Globus pallidus (tissue), 1 donor: Measurements from ENCODE around the gene KRT2.

ENCODE experiments used
- DNase-seq: peaks from one replicate; pipeline ENCODE4 v3.0.0-alpha.2; 2015; ENCODE audit warnings: low spot score

KRT2 gene

DNA sequence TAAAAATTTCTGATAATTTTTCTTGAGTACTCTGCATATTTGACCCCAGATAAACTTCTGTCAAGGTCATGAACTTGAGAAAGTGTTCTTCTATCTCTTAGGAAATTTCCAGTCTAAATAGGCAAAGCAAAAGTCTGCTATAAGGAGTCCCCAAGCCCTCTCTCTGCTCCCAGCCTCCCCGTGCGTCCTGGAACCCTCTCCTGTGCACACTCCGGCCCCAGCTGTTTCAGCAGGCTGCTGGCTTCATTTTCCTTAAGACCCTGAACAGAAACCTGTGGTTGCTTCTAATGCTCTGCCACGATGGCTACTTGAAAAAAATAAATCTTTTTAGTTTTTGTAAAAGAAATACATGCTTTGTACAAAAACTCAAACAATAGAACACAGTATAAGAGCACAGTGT lies 14.7 kb downstream of the KRT2 start:
- no peak for DNase-seq

DNA sequence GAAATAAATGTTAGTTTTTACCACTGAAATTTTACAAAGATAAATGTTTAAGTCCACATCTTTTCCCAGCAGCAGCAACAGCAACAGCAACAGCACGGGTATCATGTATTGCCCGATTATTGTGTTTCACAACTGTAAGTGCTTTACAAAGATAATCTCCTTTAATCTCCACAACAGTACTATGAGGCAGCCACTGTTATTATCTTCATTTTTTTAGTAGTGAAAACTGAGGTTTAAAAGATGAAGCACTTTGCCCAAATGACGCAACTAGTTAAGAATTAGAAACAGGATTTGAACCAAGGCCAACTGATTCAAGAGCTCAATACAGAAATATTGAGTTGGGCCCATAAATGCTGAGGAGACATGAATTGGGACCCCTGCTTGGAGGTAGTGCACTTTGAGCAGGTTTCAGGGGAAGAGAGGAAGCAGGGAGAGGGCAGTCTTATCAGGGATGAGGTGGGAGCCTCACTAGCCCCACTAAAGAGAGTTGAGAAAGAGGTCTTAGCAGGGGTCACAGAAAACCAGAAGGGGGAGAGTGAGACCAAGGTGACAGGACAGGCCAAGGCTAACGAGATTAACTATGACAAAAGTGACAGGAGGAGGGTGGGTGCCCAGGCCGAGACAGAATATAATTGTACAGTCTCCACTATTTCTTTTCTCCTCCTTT lies 15.3 kb downstream of the KRT2 start:
- DNase-seq, result no peak

DNA sequence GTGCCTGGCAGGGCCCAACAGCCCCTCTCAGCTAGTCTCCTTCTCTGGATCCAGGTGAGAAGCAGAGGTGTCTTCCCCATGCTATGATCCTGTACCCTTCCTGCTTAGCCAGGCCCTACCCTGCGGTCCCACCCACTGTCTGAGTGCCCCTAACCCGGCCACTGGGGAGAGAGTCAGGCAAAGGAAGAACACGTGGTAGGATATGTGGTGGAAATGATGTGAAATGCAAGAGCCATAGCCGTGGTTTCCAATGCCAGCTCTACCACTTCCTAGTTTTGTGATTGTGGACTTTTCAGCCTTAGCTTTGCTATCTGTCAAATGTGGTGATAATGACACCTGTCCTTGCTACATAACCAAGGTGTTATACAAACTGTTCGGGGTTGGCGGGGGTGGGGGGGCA lies 15.8 kb downstream of the KRT2 start:
- no peak for DNase-seq

DNA sequence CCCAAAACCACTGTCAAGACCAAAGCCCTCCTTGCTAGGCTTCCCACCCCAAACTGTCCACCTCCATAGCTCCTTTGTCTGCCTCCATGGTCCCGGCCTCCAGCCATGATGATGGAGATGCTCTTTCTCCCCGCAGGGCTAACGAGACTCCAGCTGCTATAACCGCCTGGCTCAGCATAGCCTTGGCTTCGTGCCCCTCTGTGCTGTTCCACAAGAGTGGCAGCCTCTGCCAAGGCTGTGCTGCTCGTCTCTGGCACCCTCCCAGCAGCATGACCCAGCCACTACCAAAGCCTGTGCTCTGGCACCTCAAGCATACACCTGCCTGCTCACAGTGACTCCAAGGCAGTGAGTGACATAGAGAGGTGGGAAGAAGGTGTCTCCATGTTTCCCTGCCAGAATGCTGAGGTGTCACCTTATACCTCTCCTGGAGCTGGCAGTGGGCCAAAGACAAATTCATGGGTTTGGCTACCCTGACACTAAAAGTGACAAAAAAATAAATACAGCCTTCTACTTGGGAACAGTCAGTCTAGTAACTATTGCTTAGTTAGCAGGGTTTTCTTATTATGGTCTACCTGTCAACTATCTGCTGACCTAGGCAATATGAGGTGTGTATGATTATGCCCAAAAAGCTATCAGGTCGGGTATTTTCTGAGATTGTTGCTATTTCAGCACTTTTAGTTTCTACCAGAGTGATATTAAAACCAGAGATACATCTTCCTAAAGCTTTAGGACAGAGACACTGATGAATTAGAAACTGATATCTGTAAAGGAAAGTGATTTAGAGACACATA lies 17.6 kb downstream of the KRT2 start:
- DNase-seq, result peak; percentile 85

DNA sequence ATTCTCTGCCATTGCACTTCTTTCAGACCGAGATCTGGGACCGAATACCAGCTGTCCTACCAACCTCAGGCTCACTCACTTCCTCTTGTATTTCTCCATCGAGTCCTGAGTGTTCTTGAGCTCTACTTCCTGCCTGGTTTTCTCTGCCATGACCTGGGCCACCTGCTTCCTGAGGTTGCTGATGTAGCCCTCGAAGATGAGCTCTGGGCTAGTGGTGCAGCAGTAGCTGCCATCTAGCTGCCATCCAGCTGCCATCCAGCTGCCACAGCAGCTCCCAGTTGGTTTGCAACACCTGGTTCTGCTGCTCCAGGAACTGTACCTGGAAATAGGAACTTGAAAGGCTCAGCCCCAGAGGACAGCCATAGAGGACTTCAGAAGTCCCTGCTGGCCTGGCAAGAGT lies 18.6 kb downstream of the KRT2 start:
- no peak for DNase-seq

DNA sequence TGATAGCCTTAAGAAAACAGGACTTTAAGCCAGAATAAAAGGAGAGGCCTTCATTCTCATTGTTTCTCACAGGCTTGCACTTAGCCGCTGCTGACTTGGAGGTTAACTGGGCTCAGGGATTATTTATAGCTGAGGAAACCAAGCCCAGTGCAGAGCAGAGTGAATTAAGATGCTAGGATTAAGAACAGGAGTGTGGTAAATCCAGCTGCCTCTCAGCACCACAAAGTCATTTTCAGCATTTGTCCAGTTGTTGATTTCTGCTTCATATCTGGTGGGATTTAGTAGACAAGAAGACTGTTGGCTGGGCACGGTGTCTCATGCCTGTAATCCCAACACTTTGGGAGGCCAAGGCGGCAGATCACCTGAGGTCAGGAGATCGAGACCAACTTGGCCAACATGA lies 19.4 kb downstream of the KRT2 start:
- DNase-seq, result no peak

DNA sequence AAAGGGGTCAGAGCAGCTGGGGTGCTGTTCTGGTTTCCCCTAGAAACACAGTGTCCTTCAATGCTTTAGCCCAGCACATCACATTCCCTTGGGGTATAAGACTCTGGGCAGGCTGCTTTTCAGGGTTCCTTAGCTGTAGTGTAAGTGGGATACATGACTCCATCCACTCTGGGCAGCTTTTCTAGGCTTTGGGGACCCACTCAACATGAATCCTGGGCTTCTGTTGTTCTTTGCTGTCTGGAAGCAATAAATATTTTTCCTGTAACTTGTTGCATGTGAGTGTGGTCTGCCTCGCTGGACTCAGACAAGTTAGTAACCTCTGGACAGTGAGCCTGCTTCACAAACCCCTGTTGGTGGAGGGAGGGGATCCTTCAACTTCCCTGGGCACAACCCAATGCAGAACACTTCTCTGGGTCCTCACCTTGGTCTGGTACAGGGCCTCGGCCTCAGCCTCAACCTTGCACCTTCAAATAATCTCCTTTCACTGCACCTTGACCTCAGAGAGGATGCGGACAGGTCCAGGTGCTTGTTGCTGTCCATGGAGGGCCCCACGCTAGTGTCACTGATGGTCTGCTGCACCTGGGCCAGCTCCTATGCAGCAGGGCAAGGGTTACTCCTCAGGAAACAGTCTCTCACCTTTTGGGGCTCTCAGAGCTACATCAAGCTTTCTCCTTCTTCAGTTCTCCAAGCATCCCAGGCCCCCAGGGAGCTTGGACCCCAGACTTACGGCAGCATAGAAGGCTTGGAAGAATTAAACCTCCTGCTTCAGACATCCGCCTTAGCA lies 20.1 kb downstream of the KRT2 start:
- DNase-seq, result no peak

DNA sequence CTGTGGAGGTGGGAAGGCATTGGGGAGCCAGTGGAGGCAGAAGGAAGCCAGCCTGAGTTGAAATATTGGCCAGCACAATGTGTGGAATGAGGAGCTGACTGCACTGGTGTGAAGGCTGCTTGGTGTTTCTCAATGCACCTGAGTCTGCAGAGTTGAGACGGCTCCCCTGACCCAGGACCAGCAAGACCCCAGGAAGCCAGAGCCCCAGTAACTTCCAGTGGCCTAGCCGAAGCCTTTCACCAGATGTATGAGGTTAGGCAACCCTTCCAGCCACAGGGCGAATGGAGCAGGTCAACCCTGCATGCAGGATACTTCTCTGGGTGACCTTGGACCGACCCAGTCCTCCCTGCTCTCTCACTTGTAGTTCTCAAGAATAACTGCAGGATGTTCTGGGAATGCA lies 20.7 kb downstream of the KRT2 start:
- no peak for DNase-seq

DNA sequence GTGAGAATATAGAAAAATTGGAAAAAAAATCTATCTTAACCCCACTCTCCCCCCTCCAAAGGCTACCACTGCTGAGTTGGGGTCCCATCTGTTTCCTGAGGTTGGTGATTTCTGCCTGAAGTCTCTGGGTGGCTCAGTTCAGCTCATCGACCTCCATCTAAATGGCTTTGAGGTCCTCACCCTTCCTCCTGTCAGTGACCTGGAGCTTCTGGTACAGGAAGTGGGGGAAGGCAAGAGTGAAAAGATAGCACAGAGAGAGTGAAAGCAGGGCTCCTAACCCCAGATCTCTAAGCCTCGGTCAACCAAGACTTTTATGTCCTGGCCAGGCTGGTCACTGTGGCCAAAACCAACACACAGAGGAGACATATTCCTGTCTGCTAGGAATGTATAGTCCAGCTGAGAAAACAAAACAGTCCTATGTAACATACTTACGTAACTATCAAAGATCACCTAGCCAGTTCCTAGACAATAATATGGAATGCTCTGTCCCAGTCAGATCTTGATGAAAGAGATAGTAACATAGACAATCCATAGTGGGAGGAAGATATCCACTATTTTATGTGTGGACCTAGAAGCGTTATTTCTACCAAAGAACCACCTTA lies 21.3 kb downstream of the KRT2 start:
- DNase-seq, result no peak

DNA sequence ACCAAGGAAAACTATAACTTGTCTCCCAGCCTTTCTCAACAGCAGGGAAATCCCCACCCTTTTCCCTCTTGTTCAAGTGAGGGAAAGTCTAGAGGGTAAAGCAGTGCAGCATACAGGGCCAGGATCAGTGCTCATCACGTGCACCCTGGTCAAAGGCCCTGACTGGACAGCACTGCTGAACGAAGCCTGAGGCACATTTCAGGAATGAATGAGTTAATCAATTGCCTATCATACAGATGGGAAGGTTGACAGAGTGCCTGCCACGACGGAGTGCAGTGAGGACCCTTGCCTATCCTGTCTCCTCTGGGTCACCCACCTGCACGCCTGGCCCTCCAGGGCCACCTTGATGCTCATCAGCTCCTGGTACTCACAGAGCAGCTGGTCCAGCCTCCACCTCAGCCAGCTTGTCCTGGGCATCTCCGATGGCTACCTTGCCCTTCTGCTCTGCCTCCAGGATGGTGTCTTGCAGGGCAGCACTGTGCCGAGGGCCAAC lies 22.0 kb downstream of the KRT2 start:
- DNase-seq, result no peak

DNA sequence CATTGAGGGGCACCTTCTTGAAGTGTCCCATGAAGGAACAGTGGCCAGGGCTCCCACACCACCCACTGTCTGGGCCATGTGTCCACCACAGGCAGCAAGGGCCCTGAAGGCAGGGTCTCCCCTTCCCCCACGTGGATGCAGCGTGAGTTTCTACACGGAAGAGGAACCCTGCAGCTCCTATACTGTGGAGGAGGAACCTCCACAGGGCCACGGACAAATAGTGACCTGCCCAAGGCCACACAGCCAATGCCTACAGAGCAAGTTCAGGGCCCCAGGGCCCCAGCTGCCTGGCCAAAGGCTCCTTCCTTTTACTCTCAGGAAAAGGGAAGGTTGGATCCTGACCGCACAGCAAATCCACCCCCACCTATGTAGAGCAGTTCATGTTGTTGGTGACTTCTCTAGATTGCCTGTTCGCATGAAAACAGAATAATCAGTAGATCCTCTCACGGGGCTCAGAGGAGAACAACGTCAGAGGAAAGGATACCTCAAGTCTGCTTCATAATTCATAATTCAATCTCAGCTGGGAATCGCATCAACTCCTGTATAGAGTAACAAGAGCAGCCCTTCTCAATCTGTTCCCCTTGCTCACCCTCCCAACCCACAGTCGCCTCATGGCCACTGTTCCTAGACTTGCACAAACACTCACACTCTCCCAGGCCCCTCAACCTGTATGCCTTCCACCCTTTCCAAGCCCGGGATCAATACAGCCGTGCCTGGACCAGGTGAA lies 22.6 kb downstream of the KRT2 start:
- no peak for DNase-seq

DNA sequence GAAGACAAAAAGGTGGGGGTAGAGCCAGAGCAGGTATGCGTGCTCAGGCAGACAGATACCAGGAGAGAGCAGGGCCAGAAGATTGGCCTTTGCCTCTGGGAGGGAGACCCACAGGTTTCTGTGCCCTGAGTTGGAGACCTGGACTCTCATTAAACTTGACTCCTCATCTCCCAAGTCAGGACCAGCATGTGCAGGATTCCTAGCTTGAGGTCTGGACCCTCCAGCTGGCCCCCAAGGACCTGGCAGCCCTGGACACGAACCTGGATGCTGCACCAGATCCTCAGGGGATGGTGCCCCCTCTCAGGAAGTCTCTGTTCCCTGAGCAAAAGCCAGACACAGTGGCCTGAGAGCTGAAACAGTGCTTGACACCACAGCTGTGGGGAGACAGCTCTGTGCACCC lies 23.2 kb downstream of the KRT2 start:
- no peak for DNase-seq

DNA sequence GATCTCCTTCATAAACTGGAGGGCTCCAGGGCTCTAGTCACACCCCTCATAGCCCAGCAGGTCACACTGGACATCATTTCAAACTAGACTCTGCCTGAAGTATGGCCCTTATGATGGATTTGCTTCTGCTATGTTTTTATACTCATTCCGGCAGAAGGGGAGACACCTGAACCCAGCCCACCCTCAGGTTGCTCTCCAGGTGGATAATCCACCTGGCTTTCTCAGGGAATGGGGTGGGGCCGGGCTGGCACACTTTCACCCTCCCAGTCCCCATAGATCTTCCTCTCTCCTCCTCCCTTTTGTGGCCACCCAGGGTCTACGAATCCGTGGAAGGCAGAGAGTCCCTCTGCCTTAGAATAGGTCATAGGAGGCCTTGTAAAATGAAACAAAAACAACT lies 23.9 kb downstream of the KRT2 start:
- no peak for DNase-seq

DNA sequence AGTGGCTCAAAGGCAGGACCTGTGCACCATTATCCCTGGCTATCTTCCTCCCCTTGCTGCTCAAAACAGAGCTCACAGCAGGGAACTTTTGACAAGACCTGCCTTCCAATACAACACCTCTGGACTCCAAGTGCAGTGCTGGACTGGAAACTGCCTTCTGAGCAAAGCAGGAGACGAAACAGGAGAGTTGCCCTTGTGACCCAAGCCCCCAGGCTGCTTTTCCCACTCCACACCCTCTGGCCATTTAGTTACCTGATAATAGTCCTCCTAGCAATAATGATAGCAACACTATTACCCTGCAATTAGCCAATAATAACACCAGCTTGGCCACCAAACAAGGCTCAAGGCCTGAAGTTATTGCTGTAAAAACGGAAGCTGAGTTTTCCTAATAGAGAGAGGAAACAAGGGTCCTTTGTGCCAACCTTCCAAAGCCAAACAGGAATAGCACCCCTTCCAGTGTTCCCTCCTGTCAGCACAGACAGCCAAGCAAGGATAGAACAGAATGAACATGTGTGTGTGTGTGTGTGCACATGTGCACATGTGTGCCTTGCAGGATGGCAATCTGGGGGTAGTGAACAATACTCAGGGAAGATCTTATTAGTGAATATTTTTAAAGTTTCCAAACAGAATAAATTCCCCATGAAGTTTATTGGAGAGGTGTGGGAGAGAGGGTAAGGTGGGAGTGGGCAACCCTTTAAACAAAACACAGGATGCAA lies 24.5 kb downstream of the KRT2 start:
- DNase-seq, result no peak

DNA sequence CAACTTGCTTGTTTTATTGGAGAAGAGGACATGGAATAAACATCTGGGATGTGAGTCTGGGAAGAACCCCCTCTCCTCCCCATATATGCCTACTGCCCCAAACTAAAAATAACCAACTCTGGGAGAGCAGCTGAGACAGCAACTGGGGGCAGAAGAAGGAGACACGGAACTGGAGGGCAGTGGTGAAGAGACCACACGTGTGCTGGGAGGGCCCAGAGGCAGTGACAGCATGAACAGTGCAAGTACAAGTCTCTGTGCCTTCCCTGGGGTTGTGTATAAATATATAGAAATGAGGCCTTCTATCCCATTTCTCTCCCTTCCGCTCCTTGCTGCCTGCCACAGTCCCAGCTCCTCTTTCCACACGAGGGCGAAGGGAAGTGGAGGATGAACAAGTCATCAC lies 29.7 kb downstream of the KRT2 start:
- no peak for DNase-seq

DNA sequence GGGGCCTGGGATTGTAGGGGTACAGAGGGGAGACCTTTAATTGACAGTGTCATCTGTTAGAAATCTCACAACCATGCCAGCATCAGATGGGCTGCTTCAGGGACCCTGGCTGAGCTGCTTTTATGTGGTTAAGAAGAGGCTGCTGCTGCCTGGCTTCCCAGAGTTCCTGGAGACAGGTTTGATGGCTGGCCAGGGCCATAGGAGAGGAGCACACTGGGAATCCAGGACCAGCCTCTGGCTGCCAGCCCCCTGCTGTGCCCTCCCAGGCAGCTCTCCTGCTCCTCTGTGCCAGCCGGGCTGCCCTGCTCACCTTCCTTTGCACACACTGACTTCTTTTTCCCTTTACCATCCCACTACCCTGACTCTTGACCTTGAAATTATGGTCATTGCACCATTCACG lies 33.1 kb downstream of the KRT2 start:
- no peak for DNase-seq

DNA sequence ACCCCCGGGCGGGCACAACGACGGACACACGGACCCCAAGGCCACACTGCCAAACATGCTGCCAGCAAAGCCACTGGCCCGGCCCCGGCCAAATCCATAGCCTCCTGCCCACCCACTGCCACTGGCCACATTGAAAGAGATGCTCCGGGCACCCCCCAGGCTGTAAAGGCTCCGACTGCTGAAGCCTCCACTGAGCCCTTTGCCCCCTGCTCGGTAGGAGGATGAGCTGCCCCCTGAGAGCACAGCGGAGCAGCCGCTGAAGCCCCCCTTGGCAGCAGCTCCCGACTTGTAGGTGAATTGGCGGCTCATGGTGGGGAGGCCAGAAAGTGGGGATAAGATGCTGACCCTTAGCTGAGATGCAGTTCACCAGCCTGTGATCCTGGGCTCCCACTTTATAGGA lies 33.8 kb downstream of the KRT2 start, which contains the start of gene KRT73:
KRT73 (minus strand) TSS at position 344 of the 400 bp plus-strand sequence; CDS start at position 309, 35 bp downstream.
- no peak for DNase-seq

DNA sequence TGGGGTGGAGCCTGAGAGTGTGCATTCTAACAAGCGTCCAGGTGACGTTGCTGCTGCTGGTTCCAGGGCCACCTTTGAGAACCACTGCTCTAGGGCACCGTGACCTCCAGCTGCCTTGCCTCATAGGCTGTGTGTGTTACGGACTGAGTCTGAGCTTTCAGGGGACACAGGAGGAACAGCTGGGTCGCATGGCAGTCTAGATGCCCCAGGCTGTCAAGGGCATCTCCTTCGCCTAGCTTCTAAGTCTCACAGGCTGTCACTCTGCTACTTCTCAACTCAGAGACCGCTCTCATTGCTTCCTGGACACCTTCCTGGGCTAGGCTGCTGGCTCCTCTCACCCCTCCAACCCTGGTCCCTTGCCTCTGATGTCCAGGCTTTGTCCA lies 34.6 kb downstream of the KRT2 start:
- DNase-seq, result no peak

DNA sequence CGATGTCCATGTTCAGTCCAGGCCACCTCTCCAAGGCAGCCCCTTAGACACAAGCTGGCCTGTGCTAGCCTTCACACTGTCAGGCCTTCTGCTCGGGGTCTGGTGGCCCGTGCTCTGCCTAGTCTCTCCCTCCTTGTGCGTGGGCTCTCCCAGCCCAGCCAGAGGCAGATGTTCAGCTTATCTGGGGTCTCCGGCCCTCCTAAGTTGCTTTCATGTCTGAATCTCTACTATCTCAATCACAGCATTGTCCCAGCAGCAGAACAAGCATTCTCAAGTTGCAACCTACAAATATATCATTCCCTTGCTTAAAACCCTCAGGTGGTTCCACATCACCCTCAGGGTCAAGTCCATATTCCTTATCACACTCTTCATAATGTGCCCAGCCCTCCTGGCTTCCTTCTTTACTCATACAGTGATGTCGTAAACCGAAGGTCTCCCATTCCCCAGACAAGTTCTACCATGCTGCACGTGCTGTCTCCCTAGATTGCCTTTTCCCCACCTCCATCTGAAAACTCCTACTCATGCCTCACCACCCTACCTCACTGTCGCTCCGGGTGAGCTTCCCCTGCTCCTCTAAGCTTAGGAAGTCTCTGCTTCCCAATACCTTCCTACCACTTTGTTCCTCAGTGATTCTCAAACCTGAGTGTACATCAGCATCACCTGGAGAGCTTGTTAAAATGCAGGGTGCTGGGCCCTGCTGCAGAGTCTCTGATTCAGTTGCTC lies 35.2 kb downstream of the KRT2 start:
- no peak for DNase-seq

DNA sequence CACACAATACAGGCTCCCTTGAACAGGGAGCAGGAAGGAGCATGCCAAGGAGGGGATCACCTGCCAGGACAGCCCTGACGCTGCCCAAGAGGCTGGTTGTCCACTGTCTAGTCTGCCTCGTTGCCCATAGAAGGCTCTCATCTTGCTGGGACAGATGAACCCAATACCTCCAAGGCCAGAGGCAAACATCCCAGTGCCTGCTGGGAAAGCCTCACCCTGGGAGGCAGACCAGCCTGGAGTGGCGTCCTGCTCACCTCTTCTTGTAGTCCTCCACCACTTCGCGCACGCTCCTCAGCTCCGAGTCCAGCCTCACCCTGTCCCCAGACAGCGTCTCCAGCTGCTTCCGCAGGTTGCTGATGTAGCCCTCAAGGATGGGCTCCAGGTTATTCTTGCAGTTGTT lies 36.1 kb downstream of the KRT2 start:
- DNase-seq, result no peak
